ENCODE results near the gene WDFY2. TPM values are rescaled to one million over a fixed set of nuclear protein-coding genes. Genes with fewer than 3 reads are reported as not detected.
A peak's percentile ranks its signal among the peaks of the same experiment; 100 is the strongest.

Gene WDFY2
- total and polyA plus RNA-seq, 12 donors, result 2.4 to 7.5 (median 5.5) TPM

DNA sequence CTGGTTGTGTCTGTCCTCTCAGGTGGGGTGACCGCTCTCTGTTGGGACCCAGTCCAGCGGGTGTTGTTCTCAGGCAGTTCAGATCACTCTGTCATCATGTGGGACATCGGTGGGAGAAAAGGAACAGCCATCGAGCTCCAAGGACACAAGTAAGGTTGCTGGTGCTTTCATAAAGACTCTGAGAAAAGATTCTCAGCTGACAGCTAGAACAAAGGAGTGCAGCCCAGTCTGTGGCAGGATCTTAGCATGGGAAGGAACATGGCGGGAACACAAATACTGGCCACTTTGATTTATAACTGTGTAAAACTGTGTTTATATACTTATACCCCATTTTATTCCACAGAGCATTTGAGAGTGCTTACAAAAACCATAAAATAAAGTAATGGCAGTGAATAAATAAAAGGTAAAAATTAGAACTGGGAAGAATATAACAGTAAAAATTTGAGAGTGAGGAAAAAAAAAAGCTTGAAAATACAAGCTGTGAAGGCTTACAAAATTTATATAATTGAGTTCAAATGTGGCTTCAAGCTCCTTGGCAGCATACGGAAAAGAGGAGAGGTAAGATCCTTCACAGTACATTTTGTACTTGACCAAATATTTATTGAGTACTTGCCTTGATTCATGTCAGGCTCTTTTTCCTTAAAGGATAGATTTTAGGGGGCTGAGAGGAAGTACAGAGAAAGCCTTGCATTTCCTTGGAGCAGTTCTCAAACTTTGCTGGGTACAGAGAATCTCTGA lies 154.9 kb downstream of the WDFY2 start:
- peaks cover 0 to 73% (median 3%) of the 10 kb centered on the region in 9 donors for H3K36me3 ChIP-seq
- WGBS, 2 donors, result 75 to 86% methylated on average over 6 of the region's 6 CpGs
- no peaks in the 10 kb centered on the region for H3K27me3 ChIP-seq
- intact Hi-C loops (cut with DNase I), result loop anchor here in 4 of 10 donors (10.0 kb wide), 4 partner anchors 154 to 304 kb away; partner anchors contain the start of genes WDFY2 (in 2 of the 4) and INTS6 (in 1 of the 4)
- no peak for TF ChIP-seq CTCF (IDR thresholded peaks at IDR 0.05)
- peaks cover 0 to 16% (median 0%) of the 10 kb centered on the region in 9 donors for H3K4me1 ChIP-seq
- no peak overlapping the region for H3K4me3 ChIP-seq
- DNase-seq (no peak), ATAC-seq (peak in 3 of 8 donors; percentile 15 to 60 (median 16))
- peak overlapping the region in 5 of 10 donors; percentile 5 to 48 (median 42) for H3K27ac ChIP-seq
- no peaks in the 10 kb centered on the region for H3K9me3 ChIP-seq

GRCh38 chr13:51740698-51741097 lies 156.4 kb downstream of the WDFY2 start:
- no peaks in the 10 kb centered on the region for H3K27me3 ChIP-seq
- intact Hi-C loops (cut with DNase I), result no loop called here
- H3K4me1 ChIP-seq, result peaks cover 0 to 16% (median 0%) of the 10 kb centered on the region in 9 donors
- peak in 5 of 8 donors; percentile 34 to 62 (median 57) for ATAC-seq
- peak overlapping the region in 4 of 10 donors; percentile 21 to 57 (median 37) for H3K27ac ChIP-seq
- H3K36me3 ChIP-seq, result peaks cover 0 to 73% (median 3%) of the 10 kb centered on the region in 9 donors
- H3K4me3 ChIP-seq, result no peak overlapping the region
- 73 to 87% methylated on average over 5 of the region's 5 CpGs for WGBS, 2 donors
- DNase-seq, result no peak
- no peaks in the 10 kb centered on the region for H3K9me3 ChIP-seq
- TF ChIP-seq CTCF (IDR thresholded peaks at IDR 0.05), result no peak

DNA sequence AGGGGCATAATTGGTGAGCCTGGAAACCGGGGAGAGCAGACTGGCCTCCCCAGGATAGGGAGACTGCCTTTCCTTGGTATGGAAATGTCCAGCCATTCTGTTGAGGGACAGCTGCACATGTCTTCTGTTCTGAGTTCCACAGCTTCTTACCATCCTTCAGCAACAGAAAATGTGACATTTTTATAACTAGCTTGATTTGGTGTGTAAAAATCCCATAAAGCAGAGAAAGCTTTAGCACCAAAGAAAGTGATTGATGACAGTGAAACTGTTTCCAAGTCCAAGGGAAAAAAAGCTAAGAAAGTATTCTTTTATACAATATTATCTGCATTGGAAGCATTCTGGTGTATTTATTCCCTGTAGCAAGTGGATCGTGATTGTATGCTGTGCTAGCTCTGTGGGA lies 157.8 kb downstream of the WDFY2 start:
- TF ChIP-seq CTCF (IDR thresholded peaks at IDR 0.05), result no peak
- Histone ChIP-seq H3K27me3 (no peaks in the 10 kb centered on the region), H3K9me3 (peaks cover 0 to 3% (median 0%) of the 10 kb centered on the region in 11 donors), H3K4me1 (peaks cover 0 to 16% (median 0%) of the 10 kb centered on the region in 9 donors), H3K36me3 (peaks cover 0 to 79% (median 3%) of the 10 kb centered on the region in 9 donors), H3K27ac (no peak overlapping the region), H3K4me3 (no peak overlapping the region)
- ATAC-seq (no peak), DNase-seq (no peak)
- intact Hi-C loops (cut with DNase I), result no loop called here
- WGBS, 2 donors, result 90 to 91% methylated on average over 2 of the region's 2 CpGs

- peaks cover 0 to 85% (median 6%) of the 10 kb centered on the region in 9 donors for H3K36me3 ChIP-seq
- 96 to 98% methylated on average over 2 of the region's 2 CpGs for WGBS, 2 donors
- peaks cover 0 to 16% (median 0%) of the 10 kb centered on the region in 9 donors for H3K4me1 ChIP-seq
- no peak for DNase-seq
- H3K27ac ChIP-seq, result no peak overlapping the region
- no peaks in the 10 kb centered on the region for H3K27me3 ChIP-seq
- intact Hi-C loops (cut with DNase I), result no loop called here
- H3K4me3 ChIP-seq, result no peak overlapping the region
- H3K9me3 ChIP-seq, result peaks cover 0 to 8% (median under 1%) of the 10 kb centered on the region in 11 donors
- no peak for TF ChIP-seq CTCF (IDR thresholded peaks at IDR 0.05)
- no peak for ATAC-seq
These were observed 158.3 kb downstream of the WDFY2 start for GRCh38 chr13:51742611-51743010.
